PC-3 (cell line): Measurements from ENCODE around the gene LINGO3. TPM values are rescaled to one million over a fixed set of nuclear protein-coding genes. Genes with fewer than 3 reads are reported as not detected.
A peak's percentile ranks its signal among the peaks of the same experiment; 100 is the strongest.

ENCODE experiments used
- ATAC-seq: fragments of 200-7000 bp; cut with Tn5 transposase; 2 replicates; pipeline ENCODE4 v1.9.1; 2020; ENCODE audit warnings: mild to moderate bottlenecking, moderate library complexity
- BruUV-seq: library from RNA; stranded (reverse); fragments of 400-500 nt; replicated peaks from 2 replicates; lab custom pipeline; 2021; lab: Mats Ljungman, UMichigan
- CTCF ChIA-PET: fragments of 300-600 bp; sonication (Branson Sonifier 250); formaldehyde crosslinking; loops from one replicate; lab custom pipeline; 2022; ENCODE audit warnings: antibody characterized with exemption; lab: Charles Lee
- POLR2A ChIA-PET: fragments of 300-600 bp; sonication (Branson Sonifier 250); formaldehyde crosslinking; loops from one replicate; lab custom pipeline; 2022; ENCODE audit warnings: antibody characterized with exemption; ENCODE audit not compliant: unreplicated experiment; lab: Charles Lee
- DNase-seq: peaks from one replicate; pipeline ENCODE4 v3.0.0-alpha.2; 2015
- H2AFZ ChIP-seq: fragments of 300-600 bp; sonication (generic); 2 replicates; pipeline ENCODE4 v1.6.0; 2016; ENCODE audit warnings: antibody characterized with exemption, low read length
- H3F3A ChIP-seq: fragments of 300-600 bp; sonication (generic); one replicate; pipeline ENCODE4 v1.6.0; 2017; ENCODE audit warnings: antibody characterized with exemption, low read length, control low read depth, mild to moderate bottlenecking; ENCODE audit not compliant: unreplicated experiment
- H3K27ac ChIP-seq: fragments of 300-600 bp; sonication (generic); 2 replicates; pipeline ENCODE4 v1.5.1; 2016; ENCODE audit warnings: mild to moderate bottlenecking, low read length
- H3K27me3 ChIP-seq: fragments of 300-600 bp; sonication (generic); 2 replicates; pipeline ENCODE4 v1.6.1; 2016; ENCODE audit warnings: low read length, mixed read lengths
- H3K36me3 ChIP-seq: fragments of 300-600 bp; sonication (generic); 2 replicates; pipeline ENCODE4 v1.6.1; 2016; ENCODE audit warnings: low read depth, mixed run types, low read length, mixed read lengths
- H3K4me1 ChIP-seq: fragments of 300-600 bp; sonication (generic); 2 replicates; pipeline ENCODE4 v1.5.1; 2016; ENCODE audit warnings: low read length; ENCODE audit not compliant: insufficient read depth
- H3K4me2 ChIP-seq: fragments of 300-600 bp; sonication (generic); 2 replicates; pipeline ENCODE4 v1.6.0; 2016; ENCODE audit warnings: low read length
- H3K4me3 ChIP-seq: fragments of 300-600 bp; sonication (generic); 2 replicates; pipeline ENCODE4 v1.5.1; 2016; ENCODE audit warnings: mild to moderate bottlenecking, low read length, mixed read lengths
- H3K79me2 ChIP-seq: fragments of 300-600 bp; sonication (generic); 2 replicates; pipeline ENCODE4 v1.6.1; 2017; ENCODE audit warnings: low read length, mixed read lengths
- H3K9ac ChIP-seq: fragments of 300-600 bp; sonication (generic); 2 replicates; pipeline ENCODE4 v1.6.0; 2016; ENCODE audit warnings: mild to moderate bottlenecking, low read length
- H3K9me2 ChIP-seq: fragments of 300-600 bp; sonication (generic); replicated peaks from 2 replicates; pipeline ENCODE4 v1.6.1; 2016; ENCODE audit warnings: mixed run types, low read length, mixed read lengths
- H3K9me3 ChIP-seq: fragments of 300-600 bp; sonication (generic); 2 replicates; pipeline ENCODE4 v1.6.1; 2016; ENCODE audit warnings: low read length, mixed read lengths
- H4K20me1 ChIP-seq: fragments of 300-600 bp; sonication (generic); 2 replicates; pipeline ENCODE4 v1.6.1; 2016; ENCODE audit warnings: low read length, mixed read lengths
- CTCF ChIP-seq: fragments of 300-600 bp; sonication (generic); conservative IDR thresholded peaks from 2 replicates; pipeline ENCODE4 v1.5.1; 2017; ENCODE audit warnings: antibody characterized with exemption, low read depth, mild to moderate bottlenecking, low read length
- EZH2 ChIP-seq: fragments of 300-600 bp; sonication (generic); IDR thresholded peaks from one replicate; pipeline ENCODE4 v1.6.1; 2017; ENCODE audit warnings: antibody characterized with exemption, mild to moderate bottlenecking, low read length; ENCODE audit not compliant: unreplicated experiment
- EZH2phosphoT487 ChIP-seq: fragments of 300-600 bp; sonication (generic); IDR thresholded peaks from 2 replicates; pipeline ENCODE4 v1.6.1; 2018; ENCODE audit warnings: mild to moderate bottlenecking, antibody characterized with exemption, low read length, borderline replicate concordance
- intact Hi-C: fragments of 100-400 bp; cut with micrococcal nuclease; formaldehyde crosslinking; loops from 2 replicates; pipeline ENCODE4 v1.9.0; 2023
- total RNA-seq: library from RNA; depleted of rRNA; stranded (reverse); fragments of >200 nt; gene quantifications from 2 replicates; pipeline ENCODE4 v1.2.3, GENCODE V29; 2014

Gene LINGO3
- total RNA-seq, 1 experiment from 2014 or later = not detected

GRCh38 chr19:2270423-2271233 is 37.3 kb downstream of the LINGO3 start:
- no peak for TF ChIP-seq EZH2
- TF ChIP-seq EZH2phosphoT487 = no peak
- TF ChIP-seq CTCF = no peak
- H3K36me3 ChIP-seq = peaks cover 10% of the 10 kb centered on the region; the same call in 1 of the 2 replicates
- H3K9ac ChIP-seq = peak overlapping the region; percentile 93
- H3K4me3 ChIP-seq = peak overlapping the region; percentile 99
- no peaks in the 10 kb centered on the region for H3K27me3 ChIP-seq
- no peaks in the 10 kb centered on the region for H3F3A ChIP-seq
- H2AFZ ChIP-seq = no peak overlapping the region
- peak overlapping the region; percentile 93 for H3K4me2 ChIP-seq
- intact Hi-C loops = loop anchor here (5.0 kb wide), 1 partner anchor 103 kb away; no protein-coding TSS in a partner anchor
- ChIA-PET CTCF (no interaction called here), POLR2A (no interaction called here)
- peaks cover 50% of the 10 kb centered on the region for H3K79me2 ChIP-seq
- peak overlapping the region; percentile 61 for H3K27ac ChIP-seq
- no peaks in the 10 kb centered on the region for H3K9me2 ChIP-seq
- H3K9me3 ChIP-seq = no peaks in the 10 kb centered on the region
- ATAC-seq (peak; percentile 8; the same call in 1 of the 2 replicates), DNase-seq (peak; percentile 59)
- BruUV-seq = no TSS peak
- peaks cover 21% of the 10 kb centered on the region for H3K4me1 ChIP-seq
- peaks cover 36% of the 10 kb centered on the region for H4K20me1 ChIP-seq

- H4K20me1 ChIP-seq = peaks cover 36% of the 10 kb centered on the region
- intact Hi-C loops = loop anchor here (5.0 kb wide), 1 partner anchor 103 kb away; no protein-coding TSS in a partner anchor
These were observed 37.9 kb downstream of the LINGO3 start for GRCh38 chr19:2270157-2270422.

More at GRCh38 chr19:2270157-2270422, 37.9 kb downstream of the LINGO3 start:
- no peaks in the 10 kb centered on the region for H3K9me2 ChIP-seq
- no peaks in the 10 kb centered on the region for H3K27me3 ChIP-seq
- peak overlapping the region; percentile 79 for H3K4me2 ChIP-seq
- ChIA-PET CTCF (no interaction called here), POLR2A (interaction anchor here (0.6 kb wide), 1 partner anchor 10 kb away, joined by 3 read pairs; no protein-coding TSS in a partner anchor)
- TF ChIP-seq CTCF (no peak), EZH2phosphoT487 (no peak), EZH2 (no peak)
- no peak overlapping the region for H2AFZ ChIP-seq
- ATAC-seq = no peak
- H3K4me3 ChIP-seq = peak overlapping the region; percentile 99
- H3K27ac ChIP-seq = peak overlapping the region; percentile 61
- peaks cover 21% of the 10 kb centered on the region for H3K4me1 ChIP-seq
- H3F3A ChIP-seq = no peaks in the 10 kb centered on the region
- peaks cover 10% of the 10 kb centered on the region; the same call in 1 of the 2 replicates for H3K36me3 ChIP-seq
- no peaks in the 10 kb centered on the region for H3K9me3 ChIP-seq
- no peak for DNase-seq
- no TSS peak for BruUV-seq
- peaks cover 50% of the 10 kb centered on the region for H3K79me2 ChIP-seq
- H3K9ac ChIP-seq = peak overlapping the region; percentile 93
